Activated T-cell treated with anti-CD3 and anti-CD28 coated beads for 1 hour (primary cell): Measurements from ENCODE around the gene CTNS.

Experiments
- DNase-seq: peaks from one replicate; pipeline ENCODE4 v3.0.0-alpha.2; 2020; ENCODE audit warnings: low read depth

CTNS gene

GRCh38 chr17:3626831-3627768 is 9.5 kb upstream of the CTNS start:
- no peak for DNase-seq

GRCh38 chr17:3627769-3628167 is 8.8 kb upstream of the CTNS start:
- no peak for DNase-seq

- no peak for DNase-seq
Measured at GRCh38 chr17:3630781-3631180, 5.8 kb upstream of the CTNS start.

DNA sequence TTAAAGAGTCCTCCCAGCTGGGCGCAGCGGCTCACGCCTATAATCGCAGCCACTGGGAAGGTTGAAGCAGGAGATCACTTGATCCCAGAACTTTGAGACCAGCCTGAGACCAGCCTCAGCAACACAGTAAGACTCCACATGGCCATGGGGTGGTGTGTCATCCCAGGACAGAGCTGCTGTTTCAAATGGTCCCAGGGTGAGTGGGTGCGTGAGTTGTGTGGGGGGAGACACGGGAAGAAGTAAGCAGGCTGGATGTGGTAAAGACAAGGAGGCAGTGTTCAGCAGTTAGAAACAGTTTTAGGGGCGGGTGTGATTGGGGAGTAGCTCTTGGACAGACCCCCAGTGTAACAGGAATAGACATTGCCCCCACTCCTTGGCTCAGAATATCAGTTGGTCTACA is 4.3 kb upstream of the CTNS start:
- no peak for DNase-seq

GRCh38 chr17:3635474-3636153 is 946 bp upstream of the CTNS start:
- DNase-seq: no peak

DNA sequence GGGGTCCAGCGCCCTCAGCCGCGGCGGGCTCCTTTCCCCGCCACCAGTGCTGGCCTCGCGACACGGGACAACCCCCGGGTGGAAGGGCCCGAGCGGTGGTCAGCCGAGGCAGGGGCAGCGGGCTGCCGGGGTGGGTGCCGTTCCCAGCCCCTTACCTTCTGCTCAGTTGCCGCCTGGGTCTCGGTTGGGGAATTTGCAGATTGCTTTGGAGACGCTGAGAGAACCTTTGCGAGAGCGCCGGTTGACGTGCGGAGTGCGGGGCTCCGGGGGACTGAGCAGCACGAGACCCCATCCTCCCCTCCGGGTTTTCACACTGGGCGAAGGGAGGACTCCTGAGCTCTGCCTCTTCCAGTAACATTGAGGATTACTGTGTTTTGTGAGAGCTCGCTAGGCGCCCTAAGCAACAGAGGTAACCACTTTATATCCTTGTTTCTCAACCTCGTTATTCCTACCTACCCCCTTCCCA is 381 bp downstream of the CTNS start:
- no peak for DNase-seq

- DNase-seq: no peak
Measured at GRCh38 chr17:3639981-3640596, 3.5 kb downstream of the CTNS start.

- no peak for DNase-seq
Measured at GRCh38 chr17:3641014-3641413, 4.5 kb downstream of the CTNS start.

GRCh38 chr17:3641717-3642486 is 5.3 kb downstream of the CTNS start:
- DNase-seq: no peak

- no peak for DNase-seq
Measured at GRCh38 chr17:3643889-3644349, 7.4 kb downstream of the CTNS start.

DNA sequence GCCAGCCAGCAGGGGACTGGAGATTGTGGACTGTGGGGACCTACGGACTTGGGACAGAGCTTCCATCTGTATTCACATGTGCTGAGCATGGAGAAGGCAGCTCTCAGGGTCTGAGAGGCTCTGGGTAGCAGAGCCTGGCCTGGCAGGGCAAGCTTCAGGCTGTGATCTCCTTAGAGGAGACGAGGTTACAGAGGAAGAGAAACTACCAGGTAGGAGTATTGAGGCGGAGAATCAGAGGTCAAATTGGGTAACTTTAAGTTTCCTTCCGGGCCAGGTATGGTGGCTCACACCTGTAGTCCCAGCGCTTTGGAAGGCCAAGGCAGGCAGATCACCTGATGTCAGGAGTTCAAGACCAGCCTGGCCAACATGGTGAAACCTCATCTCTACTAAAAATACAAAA is 8.8 kb downstream of the CTNS start:
- DNase-seq: no peak

DNA sequence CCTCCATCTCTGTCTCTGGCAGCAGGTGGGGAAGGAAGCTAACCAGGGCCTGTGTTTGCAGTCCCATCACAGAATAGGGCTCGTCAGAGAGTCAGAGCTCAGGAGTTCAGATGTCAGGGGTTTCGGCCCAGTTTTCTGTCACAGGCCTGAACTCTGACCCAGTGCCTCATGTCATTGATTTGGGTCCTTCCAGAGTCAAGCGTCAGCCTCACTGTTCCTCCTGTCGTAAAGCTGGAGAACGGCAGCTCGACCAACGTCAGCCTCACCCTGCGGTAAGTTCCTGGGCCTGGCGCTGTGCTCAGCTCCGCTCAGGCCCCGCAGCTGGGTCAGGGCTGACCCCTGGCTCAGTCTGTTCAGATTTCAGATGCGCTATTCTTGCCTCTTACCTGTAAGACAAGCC is 10.7 kb downstream of the CTNS start:
- DNase-seq: no peak

DNA sequence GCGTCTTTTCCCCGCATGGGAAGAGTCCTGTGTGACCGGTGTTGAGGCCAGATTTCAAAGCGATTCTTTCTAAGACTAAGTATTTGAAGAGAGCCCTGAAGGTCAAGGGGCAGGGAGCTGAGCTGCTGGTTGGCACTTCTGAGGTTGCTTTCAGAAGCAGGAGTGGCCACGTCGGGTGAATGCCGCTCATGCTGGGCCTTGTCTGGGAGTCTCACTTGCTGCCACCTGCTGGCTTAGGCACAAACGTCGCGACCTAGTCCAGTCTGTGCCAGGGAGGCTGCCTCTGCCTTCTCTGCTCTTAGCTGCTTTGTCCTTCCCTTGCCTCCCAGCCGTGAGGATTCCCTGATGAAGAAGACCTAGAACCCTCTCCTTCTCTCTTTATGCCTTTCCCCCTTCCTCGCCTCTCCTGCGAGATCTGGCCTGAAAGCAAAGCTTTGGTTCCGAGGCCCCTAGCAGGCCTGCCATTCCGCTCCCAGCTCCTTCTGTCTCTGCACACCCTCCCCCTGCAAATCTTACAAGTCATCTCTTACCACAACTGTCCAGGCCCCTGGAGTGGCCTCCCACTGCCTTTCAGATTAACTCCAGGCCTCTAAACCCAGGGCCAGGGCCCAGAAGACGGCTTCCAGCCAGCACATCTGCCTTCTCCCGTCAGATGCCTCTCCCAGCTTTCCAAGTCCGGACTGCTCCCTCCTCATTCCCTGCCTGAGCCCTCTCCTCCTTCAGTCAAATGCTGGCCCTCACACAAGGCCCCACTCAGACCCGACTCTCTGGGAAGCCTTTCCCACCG is 11.4 kb downstream of the CTNS start:
- peak; percentile 26 for DNase-seq

DNA sequence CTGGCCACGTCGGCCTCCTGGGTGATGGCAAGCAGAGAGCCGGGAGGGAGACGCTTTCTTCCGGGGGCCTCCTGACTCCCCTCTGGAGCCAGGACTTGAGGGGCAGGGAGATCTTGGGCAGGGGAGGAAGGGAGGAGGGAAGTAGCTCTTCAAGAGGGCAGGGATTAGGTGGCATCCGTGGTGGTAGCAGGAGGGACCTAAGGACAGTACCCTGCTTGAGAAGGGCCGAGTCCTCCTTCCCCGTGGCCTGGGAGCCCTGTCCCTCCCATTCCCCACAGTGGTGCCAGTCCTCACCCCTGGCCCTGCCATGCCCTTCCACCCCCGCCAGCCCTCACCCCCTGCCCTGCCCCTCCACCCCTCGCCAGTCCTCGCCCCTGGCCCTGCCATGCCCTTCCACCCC is 19.2 kb downstream of the CTNS start:
- DNase-seq: no peak

DNA sequence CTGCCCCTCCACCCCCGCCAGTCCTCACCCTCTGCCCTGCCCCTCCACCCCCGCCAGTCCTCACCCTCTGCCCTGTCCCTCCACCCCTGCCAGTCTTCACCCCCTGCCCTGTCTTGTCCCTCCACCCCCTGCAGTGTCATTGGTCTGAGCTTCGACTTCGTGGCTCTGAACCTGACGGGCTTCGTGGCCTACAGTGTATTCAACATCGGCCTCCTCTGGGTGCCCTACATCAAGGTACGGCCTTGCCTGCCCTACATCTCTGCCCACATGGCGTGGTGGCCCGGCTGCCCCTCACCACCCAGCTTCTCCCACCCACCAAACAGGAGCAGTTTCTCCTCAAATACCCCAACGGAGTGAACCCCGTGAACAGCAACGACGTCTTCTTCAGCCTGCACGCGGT is 19.8 kb downstream of the CTNS start:
- DNase-seq: no peak

GRCh38 chr17:3656755-3657587 is 20.4 kb downstream of the CTNS start:
- DNase-seq: no peak

DNA sequence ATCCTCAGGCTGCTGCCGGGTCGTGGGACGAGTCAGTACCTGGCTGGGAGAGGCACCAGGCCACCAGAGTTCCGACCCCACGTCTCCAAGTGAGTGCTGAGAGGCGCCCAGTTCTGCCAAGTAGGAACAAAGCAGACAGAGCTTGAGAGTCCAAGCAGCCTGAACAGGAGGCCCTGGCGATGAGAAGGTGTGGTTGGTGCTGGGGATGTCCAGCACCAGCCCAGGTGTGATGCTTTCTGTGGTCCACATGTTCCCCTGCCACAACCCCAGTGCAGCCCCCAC is 21.0 kb downstream of the CTNS start:
- DNase-seq: no peak

GRCh38 chr17:3657874-3658783 is 21.6 kb downstream of the CTNS start:
- no peak for DNase-seq

- no peak for DNase-seq
Measured at GRCh38 chr17:3658784-3659449, 22.4 kb downstream of the CTNS start.
